ENCODE data around the gene MPHOSPH9.

Gene MPHOSPH9

GRCh38 chr12:123139926-123140675 is 92.8 kb downstream of the MPHOSPH9 start:
- Histone ChIP-seq H3K27me3 (no peaks in the 10 kb centered on the region), H3K9me3 (no peaks in the 10 kb centered on the region), H3K4me3 (ENCODE audit: low read depth, low read length) (no peak overlapping the region), H3K36me3 (no peaks in the 10 kb centered on the region), H3K4me1 (no peaks in the 10 kb centered on the region)
- no peak for TF ChIP-seq CTCF (IDR thresholded peaks at IDR 0.05; ENCODE audit: low read depth, low read length)
- DNase-seq = no peak

- H3K4me3 ChIP-seq (ENCODE audit: low read depth, low read length) = no peak overlapping the region
- no peaks in the 10 kb centered on the region for H3K36me3 ChIP-seq
- no peak for DNase-seq
- no peaks in the 10 kb centered on the region for H3K9me3 ChIP-seq
- H3K4me1 ChIP-seq = no peaks in the 10 kb centered on the region
- no peak for TF ChIP-seq CTCF (IDR thresholded peaks at IDR 0.05; ENCODE audit: low read depth, low read length)
- H3K27me3 ChIP-seq = no peaks in the 10 kb centered on the region
These were observed 97.3 kb downstream of the MPHOSPH9 start for GRCh38 chr12:123135688-123136087.

- Histone ChIP-seq H3K4me1 (no peaks in the 10 kb centered on the region), H3K27me3 (no peaks in the 10 kb centered on the region), H3K9me3 (no peaks in the 10 kb centered on the region), H3K4me3 (ENCODE audit: low read depth, low read length) (no peak overlapping the region), H3K36me3 (no peaks in the 10 kb centered on the region)
- DNase-seq = no peak
- TF ChIP-seq CTCF (IDR thresholded peaks at IDR 0.05; ENCODE audit: low read depth, low read length) = no peak
These were observed 98.1 kb downstream of the MPHOSPH9 start for GRCh38 chr12:123134826-123135225.

GRCh38 chr12:123134271-123134671 is 98.7 kb downstream of the MPHOSPH9 start:
- Histone ChIP-seq H3K4me1 (no peaks in the 10 kb centered on the region), H3K4me3 (ENCODE audit: low read depth, low read length) (no peak overlapping the region), H3K27me3 (no peaks in the 10 kb centered on the region), H3K36me3 (no peaks in the 10 kb centered on the region), H3K9me3 (no peaks in the 10 kb centered on the region)
- DNase-seq = no peak
- TF ChIP-seq CTCF (IDR thresholded peaks at IDR 0.05; ENCODE audit: low read depth, low read length) = no peak

- Histone ChIP-seq H3K36me3 (no peaks in the 10 kb centered on the region), H3K4me1 (no peaks in the 10 kb centered on the region), H3K9me3 (no peaks in the 10 kb centered on the region), H3K27me3 (no peaks in the 10 kb centered on the region), H3K4me3 (ENCODE audit: low read depth, low read length) (no peak overlapping the region)
- no peak for TF ChIP-seq CTCF (IDR thresholded peaks at IDR 0.05; ENCODE audit: low read depth, low read length)
- DNase-seq = no peak
These were observed 99.2 kb downstream of the MPHOSPH9 start for GRCh38 chr12:123133701-123134100.

- H3K9me3 ChIP-seq = no peaks in the 10 kb centered on the region
- no peaks in the 10 kb centered on the region for H3K4me1 ChIP-seq
- no peaks in the 10 kb centered on the region for H3K27me3 ChIP-seq
- H3K4me3 ChIP-seq (ENCODE audit: low read depth, low read length) = no peak overlapping the region
- H3K36me3 ChIP-seq = no peaks in the 10 kb centered on the region
- no peak for DNase-seq
- TF ChIP-seq CTCF (IDR thresholded peaks at IDR 0.05; ENCODE audit: low read depth, low read length) = no peak
These were observed 99.9 kb downstream of the MPHOSPH9 start for GRCh38 chr12:123132951-123133619.

Data from BE2C (cell line).